ENCODE data around the gene KRTAP19-2.

DNA sequence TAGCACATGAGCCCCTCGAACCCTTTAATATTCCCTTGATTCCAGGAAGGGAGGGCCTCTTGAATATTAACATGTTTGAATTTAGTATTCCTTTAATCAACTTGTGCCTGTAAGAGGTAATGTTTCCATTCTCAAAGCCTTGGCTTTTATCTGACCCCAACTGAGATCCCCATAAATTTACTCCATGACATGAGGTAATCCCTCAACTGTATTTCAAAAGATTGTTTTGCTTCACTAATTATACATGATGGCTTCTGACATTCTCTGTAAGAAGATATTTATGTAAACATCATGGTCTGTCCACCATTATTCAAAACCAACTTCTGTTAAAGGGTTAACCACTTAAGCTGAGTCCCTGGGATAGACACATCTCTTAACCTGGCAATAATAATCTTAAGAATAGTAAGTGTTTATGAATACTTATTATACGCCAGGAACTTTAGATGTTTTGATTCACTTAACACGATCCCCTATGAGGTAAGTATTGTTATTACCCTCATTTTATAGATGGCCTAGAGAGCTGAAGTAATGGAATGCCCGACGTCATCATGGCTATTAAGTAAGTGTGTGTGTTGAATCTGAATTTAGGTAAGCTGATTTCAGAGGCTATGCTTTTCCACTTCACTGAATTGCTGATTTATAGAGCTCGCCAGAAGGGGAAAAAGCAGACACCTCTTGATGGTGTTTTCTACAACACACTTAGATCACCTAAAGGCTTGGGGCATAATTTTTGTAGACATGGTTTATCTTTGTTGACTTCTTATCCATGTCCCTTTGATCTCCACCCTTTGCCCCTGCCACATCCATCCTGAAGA, 18.1 kb downstream of the KRTAP19-2 start:
- TF ChIP-seq, protein P1, sequence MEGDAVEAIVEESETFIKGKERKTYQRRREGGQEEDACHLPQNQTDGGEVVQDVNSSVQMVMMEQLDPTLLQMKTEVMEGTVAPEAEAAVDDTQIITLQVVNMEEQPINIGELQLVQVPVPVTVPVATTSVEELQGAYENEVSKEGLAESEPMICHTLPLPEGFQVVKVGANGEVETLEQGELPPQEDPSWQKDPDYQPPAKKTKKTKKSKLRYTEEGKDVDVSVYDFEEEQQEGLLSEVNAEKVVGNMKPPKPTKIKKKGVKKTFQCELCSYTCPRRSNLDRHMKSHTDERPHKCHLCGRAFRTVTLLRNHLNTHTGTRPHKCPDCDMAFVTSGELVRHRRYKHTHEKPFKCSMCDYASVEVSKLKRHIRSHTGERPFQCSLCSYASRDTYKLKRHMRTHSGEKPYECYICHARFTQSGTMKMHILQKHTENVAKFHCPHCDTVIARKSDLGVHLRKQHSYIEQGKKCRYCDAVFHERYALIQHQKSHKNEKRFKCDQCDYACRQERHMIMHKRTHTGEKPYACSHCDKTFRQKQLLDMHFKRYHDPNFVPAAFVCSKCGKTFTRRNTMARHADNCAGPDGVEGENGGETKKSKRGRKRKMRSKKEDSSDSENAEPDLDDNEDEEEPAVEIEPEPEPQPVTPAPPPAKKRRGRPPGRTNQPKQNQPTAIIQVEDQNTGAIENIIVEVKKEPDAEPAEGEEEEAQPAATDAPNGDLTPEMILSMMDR (IDR thresholded peaks at IDR 0.05): no peak
- no peak for TF ChIP-seq POLR2A (IDR thresholded peaks at IDR 0.05)

Data from right lobe of liver (tissue), 4 donors.